ENCODE results near the gene TNIP2. TPM values are rescaled to one million over a fixed set of nuclear protein-coding genes. Genes with fewer than 3 reads are reported as not detected.
"Not testable (repeated sequence)": the region's sequence is repeated elsewhere in the genome, so short reads cannot be mapped to it uniquely, and the experiment has no call there.

TNIP2 gene
- total and polyA plus RNA-seq, 8 donors = 11.4 to 25.4 (median 17.9) TPM

DNA sequence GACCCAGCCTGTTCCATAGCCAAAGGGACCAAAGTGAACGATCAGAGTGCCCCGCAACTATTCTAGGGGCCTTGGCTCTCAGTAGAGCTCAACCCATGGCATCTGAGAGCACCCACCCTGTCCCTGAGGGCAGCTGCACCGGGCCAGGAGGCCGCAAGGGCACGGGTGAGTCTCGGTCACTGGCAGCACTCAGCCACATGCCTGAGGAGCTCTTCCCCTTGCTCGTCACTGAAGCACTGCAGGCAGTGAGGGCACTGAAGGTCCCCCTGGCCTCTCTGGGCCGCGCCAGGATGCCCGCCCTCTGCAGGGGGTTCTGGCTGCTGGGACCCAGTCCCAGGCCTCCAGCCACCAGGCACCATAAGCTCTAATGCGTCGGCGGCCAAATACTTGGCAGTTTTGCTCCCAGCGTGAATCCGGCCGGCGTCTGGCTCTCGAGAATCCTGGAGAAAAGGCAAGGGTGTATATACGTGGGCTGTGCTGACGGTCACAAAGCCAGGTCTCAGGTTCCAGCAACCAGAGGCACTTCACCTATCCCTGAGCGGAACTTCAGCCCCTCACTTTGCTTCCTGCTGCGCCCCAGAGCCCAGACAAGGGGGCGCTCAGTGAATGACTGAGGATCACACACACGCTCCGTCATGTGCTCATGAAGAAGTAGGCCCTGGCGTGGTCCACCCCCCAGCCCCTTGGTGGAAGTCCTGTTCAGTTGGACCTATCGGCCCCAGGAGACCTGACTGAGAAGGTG is 13.9 kb downstream of the TNIP2 start:
- H3K27me3 ChIP-seq = no peaks in the 10 kb centered on the region
- DNase-seq (peak in 1 of 6 donors; percentile 39), FAIRE-seq (no peak), ATAC-seq (no peak)
- 90 to 95% methylated on average over 27 of the region's 27 CpGs for WGBS, 2 donors
- peaks cover 0 to 40% (median 22%) of the 10 kb centered on the region in 3 donors for H3K36me3 ChIP-seq
- intact Hi-C loops (cut with DNase I) = no loop called here
- H3K4me1 ChIP-seq = no peaks in the 10 kb centered on the region
- no peak overlapping the region for H3K4me3 ChIP-seq
- no peak overlapping the region for H3K27ac ChIP-seq
- H3K9me3 ChIP-seq = no peaks in the 10 kb centered on the region
- no peak for TF ChIP-seq CTCF (IDR thresholded peaks at IDR 0.05)

DNA sequence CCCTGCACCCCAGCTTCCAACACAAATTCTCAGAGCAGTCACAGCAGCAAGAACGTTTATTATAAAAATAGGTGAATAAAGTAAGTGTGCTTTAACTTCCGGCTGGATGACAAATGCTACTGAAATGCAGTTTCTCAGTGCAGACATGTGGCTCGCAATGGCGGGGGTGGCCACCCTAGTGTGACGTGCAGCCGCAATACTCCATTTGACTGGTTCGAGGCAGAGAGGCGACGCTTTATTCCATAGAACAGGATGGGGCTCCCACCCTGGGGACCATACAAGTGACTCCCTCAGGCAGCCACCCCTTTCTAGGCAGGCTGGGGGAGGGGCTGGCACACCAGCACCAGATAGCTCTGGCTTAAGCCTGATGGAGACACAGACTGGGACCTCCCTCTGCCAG is 14.5 kb downstream of the TNIP2 start:
- DNase-seq (peak in 2 of 6 donors; percentile 17 to 41), ATAC-seq (no peak), FAIRE-seq (no peak)
- WGBS, 2 donors = 85 to 86% methylated on average over 9 of the region's 9 CpGs
- Histone ChIP-seq H3K4me3 (no peak overlapping the region), H3K27me3 (no peaks in the 10 kb centered on the region), H3K4me1 (no peaks in the 10 kb centered on the region), H3K9me3 (no peaks in the 10 kb centered on the region), H3K27ac (no peak overlapping the region), H3K36me3 (peaks cover 0 to 34% (median 16%) of the 10 kb centered on the region in 3 donors)
- no peak for TF ChIP-seq CTCF (IDR thresholded peaks at IDR 0.05)
- intact Hi-C loops (cut with DNase I) = no loop called here

DNA sequence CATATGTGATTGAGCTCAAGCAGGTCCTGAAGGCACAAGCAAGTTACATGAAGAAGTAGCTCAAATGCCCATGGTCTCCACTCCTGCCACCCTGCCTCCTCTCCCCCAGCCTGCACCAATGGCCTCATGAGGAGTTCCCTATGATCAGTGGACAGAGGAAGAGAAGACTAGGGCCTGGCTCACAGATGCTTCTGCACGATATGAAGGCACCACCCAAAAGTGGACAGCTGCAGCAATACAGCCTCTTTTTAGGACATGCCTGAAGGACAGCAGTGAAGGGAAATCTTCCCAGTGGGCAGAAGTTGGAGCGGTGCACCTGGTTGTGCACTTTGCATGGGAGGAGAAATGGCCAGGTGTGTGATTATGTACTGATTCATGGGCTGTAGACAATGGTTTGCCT is 17.8 kb downstream of the TNIP2 start:
- FAIRE-seq, H3K9me3 ChIP-seq, H3K27ac ChIP-seq: not testable (repeated sequence)

DNA sequence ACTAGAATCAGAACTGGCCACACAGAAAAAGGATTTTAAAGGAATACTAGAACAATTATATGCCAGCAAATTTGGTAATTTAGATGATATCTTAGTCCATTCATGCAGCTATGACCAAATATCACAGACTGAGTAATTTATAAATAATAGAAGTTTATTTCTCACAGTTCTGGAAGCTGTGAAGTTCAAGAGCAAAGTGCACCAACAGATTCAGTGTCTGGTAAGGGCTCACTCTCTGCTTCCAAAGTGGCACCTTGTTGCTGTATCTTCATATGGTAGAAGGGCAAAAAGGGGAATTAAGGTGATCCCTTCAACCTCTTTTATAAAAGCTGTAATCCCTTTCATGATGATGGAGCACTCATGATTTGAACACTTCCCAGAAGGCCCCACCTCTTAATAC is 20.3 kb downstream of the TNIP2 start:
- Histone ChIP-seq H3K4me3 (no peak overlapping the region), H3K27me3 (no peaks in the 10 kb centered on the region), H3K9me3 (no peaks in the 10 kb centered on the region), H3K36me3 (peaks cover 0 to 18% (median 5%) of the 10 kb centered on the region in 3 donors), H3K27ac (no peak overlapping the region), H3K4me1 (no peaks in the 10 kb centered on the region)
- intact Hi-C loops (cut with DNase I) = no loop called here
- TF ChIP-seq CTCF (IDR thresholded peaks at IDR 0.05) = no peak
- DNase-seq (no peak), FAIRE-seq (no peak), ATAC-seq (no peak)

More for the DNA sequence above, 17.8 kb downstream of the TNIP2 start:
- H3K27me3 ChIP-seq; H3K36me3 ChIP-seq; ATAC-seq; intact Hi-C loops (cut with DNase I); H3K4me1 ChIP-seq; DNase-seq; H3K4me3 ChIP-seq: not testable (repeated sequence)
- 97 to 100% methylated on average over 2 of the region's 2 CpGs for WGBS, 2 donors

- FAIRE-seq (no peak), ATAC-seq (no peak), DNase-seq (no peak)
- 92 to 97% methylated on average over 1 of the region's 1 CpG for WGBS, 2 donors
- Histone ChIP-seq H3K27me3 (no peaks in the 10 kb centered on the region), H3K4me3 (no peak overlapping the region), H3K9me3 (no peaks in the 10 kb centered on the region), H3K4me1 (no peaks in the 10 kb centered on the region), H3K27ac (no peak overlapping the region), H3K36me3 (peaks cover 4 to 18% (median 5%) of the 10 kb centered on the region in 3 donors)
- intact Hi-C loops (cut with DNase I) = no loop called here
- TF ChIP-seq CTCF (IDR thresholded peaks at IDR 0.05) = no peak
Measured at GRCh38 chr4:2734612-2735011, 21.5 kb downstream of the TNIP2 start.

Measured in pancreas (tissue), 10 donors.